IPS-NIHi7 (cell line): ENCODE results near the gene DRD1.
"Not testable (repeated sequence)": the region's sequence is repeated elsewhere in the genome, so short reads cannot be mapped to it uniquely, and the experiment has no call there.

Experiments
- DNase-seq: peaks from one replicate; pipeline ENCODE4 v3.0.0; 2012; ENCODE audit warnings: mixed read lengths; ENCODE audit errors: extremely low spot score

Gene DRD1

GRCh38 chr5:175427762-175428161 lies 16.2 kb downstream of the DRD1 start:
- DNase-seq, result no peak

GRCh38 chr5:175424594-175424993 lies 19.4 kb downstream of the DRD1 start:
- not testable (repeated sequence) for DNase-seq

GRCh38 chr5:175422058-175422457 lies 21.9 kb downstream of the DRD1 start:
- DNase-seq, result no peak

GRCh38 chr5:175420383-175420782 lies 23.6 kb downstream of the DRD1 start:
- no peak for DNase-seq

- no peak for DNase-seq
These were observed 25.7 kb downstream of the DRD1 start for GRCh38 chr5:175418251-175418650.

GRCh38 chr5:175417384-175417783 lies 26.6 kb downstream of the DRD1 start:
- DNase-seq, result no peak

GRCh38 chr5:175415303-175415702 lies 28.7 kb downstream of the DRD1 start:
- no peak for DNase-seq

GRCh38 chr5:175410926-175411325 lies 33.1 kb downstream of the DRD1 start:
- no peak for DNase-seq

- no peak for DNase-seq
These were observed 37.7 kb downstream of the DRD1 start for GRCh38 chr5:175406300-175406699.

- DNase-seq, result not testable (repeated sequence)
These were observed 46.2 kb downstream of the DRD1 start for GRCh38 chr5:175397590-175398297.

- DNase-seq, result not testable (repeated sequence)
These were observed 48.6 kb downstream of the DRD1 start for GRCh38 chr5:175395430-175395829.

GRCh38 chr5:175394601-175395000 lies 49.4 kb downstream of the DRD1 start:
- DNase-seq, result no peak

- DNase-seq, result no peak
These were observed 50.1 kb downstream of the DRD1 start for GRCh38 chr5:175393897-175394296.

GRCh38 chr5:175392236-175392635 lies 51.7 kb downstream of the DRD1 start:
- no peak for DNase-seq

GRCh38 chr5:175390352-175391083 lies 53.5 kb downstream of the DRD1 start:
- no peak for DNase-seq
